HG02588 (cell line): Measurements from ENCODE around the gene MT1B.
A peak's percentile ranks its signal among the peaks of the same experiment; 100 is the strongest.

ENCODE experiments used
- ATAC-seq: cut with Tn5 transposase; IDR thresholded peaks from one replicate; pipeline ENCODE4 v1.9.1; 2021; ENCODE audit warnings: mild to moderate bottlenecking, moderate library complexity; ENCODE audit not compliant: unreplicated experiment

The MT1B gene

DNA sequence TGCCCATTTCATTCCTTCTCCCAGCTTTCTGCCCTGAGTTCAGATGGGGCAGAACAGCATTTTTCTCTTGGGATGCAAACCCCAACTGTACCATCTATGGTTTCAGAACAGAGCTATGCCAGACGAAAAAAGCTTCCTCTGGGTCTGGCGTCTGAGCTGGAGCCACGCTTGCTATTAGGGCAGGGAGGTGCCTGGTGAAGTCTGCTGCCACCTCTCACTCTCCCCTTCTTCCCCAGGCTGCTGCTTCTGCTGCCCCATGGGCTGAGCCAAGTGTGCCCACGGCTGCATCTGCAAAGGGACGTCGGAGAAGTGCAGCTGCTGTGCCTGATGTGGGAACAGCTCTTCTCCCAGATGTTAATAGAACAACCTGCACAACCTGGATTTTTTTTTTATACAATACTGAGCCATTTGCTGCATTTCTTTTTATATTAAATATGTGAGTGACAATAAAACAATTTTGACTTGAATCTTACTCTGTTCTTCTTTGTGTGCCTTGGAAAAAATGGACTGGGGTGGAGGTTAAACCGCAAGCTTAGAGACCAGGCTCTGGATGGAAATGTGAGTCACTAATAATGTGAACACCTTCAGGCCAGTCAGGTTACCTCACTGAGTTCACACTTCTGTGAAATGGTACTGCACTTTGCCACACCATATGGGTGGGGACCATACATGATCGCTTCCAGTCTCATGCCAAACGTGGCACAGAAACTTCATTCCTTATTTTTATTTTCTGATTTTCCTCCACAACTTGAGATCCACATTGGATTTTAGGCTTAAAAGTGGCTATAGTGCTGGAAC, 14.9 kb upstream of the MT1B start:
- ATAC-seq = no peak

DNA sequence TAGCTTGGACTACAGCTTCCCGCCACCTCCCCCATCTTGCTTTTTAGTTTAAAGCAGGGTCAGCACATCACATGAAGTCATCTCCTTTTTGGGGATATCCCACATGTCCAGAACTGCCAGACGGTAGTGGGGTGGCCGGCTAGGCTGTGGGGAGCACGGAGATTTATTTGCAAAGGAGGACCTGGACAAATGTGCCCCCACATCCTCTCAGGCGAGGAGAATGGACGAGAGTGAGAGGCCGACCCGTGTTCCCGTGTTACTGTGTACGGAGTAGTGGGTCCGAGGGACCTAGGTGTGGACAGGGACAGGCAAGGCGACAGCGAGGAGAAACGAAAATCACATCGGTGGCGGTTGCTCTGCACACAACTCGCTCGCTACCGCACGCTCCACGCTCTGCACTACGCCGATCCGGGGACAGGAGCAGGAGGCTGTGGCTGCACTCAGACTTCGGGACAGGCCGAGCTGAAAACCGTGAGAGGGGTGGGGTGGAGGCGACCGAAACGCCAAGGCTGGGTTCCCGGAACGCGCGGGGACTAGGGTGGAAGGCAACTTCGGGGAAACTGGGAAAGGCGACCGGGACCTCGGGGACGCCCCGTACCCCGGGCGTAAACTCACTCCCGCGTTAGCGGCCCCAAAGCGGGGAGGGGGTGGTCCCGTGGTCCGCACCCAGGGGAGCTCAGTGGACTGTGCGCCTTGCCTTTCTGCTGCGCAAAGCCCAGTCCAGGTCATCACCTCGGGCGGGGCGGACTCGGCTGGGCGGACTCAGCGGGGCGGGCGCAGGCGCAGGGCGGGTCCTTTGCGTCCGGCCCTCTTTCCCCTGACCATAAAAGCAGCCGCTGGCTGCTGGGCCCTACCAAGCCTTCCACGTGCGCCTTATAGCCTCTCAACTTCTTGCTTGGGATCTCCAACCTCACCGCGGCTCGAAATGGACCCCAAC, 13.6 kb upstream of the MT1B start, which contains the start of gene MT1A:
TSS of gene MT1A (plus strand) at position 853 of the 937 bp plus-strand sequence. CDS start at position 926, 73 bp downstream.
- ATAC-seq = no peak

DNA sequence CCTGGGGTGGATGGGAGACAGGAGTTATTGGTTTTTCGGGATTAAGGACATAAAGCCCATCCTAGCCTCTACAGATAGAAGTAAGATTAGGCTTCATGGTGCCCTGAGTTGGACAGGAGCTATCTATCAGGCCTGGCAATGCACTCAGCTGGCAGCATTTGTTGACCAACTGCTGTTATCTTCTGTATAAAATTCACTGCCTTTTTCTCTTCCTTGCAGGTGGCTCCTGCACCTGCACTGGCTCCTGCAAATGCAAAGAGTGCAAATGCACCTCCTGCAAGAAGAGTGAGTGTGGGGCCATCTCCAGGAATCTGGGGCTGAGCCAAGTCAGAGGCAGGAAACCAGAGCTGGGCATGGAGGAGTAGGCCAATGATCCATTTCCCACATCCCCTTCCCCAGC, 12.6 kb upstream of the MT1B start:
- no peak for ATAC-seq

DNA sequence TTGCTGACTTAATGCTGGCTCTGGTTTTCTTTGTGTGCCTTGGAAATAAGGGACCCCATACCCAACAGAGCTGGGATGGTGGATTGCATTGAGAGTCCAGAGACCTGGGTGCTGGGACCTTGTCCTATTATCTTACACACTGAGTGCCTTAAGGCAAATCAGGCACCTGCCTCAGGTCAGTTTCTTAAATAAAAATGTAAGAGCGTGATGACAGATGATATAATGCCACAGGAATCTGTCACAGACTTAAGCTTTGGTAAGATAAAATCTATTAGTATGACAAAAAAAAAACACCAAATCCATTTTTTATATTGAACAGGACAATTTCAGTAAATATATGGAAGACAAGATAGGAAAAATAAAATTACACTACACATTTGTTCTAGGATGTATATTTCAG, 11.6 kb upstream of the MT1B start:
- no peak for ATAC-seq

DNA sequence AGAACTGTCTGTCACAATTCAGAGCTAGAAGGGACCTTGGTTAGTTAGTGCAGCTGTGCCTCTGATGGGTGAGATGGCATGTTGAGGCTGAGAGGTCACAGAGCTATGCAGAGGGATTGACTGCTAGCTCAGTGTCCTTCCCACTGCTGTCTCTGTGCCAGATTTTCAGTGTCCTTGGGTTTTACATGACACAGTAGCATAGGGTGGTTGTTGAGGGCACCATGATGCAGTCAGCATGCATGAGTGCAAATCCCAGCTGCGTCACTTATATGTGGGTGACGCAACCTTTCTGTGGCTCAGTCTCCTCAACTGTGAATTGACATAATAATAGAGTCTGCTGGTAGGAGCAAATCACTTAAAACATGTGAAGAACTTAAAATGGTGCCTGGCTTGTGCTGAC, 10.5 kb upstream of the MT1B start:
- no peak for ATAC-seq

DNA sequence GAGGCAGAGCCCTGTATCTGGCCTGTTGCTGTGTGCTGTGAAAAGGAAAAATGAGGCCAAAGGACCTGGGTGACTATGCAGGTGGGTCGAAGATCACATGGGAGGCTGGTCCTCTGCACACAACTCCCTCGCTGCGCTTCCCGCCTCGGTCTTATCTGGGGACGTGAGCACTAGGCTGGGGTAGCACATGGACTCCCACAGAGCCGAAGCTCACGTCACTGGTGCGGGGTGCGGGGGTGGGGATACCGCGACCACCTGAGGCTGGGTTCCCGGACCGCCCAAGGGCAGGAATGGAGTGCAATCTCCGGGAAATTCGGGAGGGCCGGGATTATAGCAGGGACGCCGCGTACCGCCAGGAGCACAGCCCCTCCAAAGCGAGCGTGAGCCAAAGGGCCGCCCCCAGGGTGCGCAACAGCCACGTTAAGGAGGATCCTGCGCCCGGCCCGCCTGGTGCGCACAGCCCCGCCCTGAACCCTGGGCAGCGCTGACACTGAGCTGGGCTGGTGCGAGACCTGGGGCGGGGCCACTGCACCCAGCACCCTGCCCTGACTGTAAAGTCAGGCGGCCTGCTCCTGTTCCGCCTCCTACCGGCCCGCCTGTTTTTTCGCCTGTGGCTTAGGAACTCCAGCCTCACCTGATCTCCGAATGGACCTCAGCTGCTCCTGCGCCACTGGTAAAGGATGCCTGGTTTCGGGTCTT, 8.5 kb upstream of the MT1B start:
- peak; percentile 82 for ATAC-seq

DNA sequence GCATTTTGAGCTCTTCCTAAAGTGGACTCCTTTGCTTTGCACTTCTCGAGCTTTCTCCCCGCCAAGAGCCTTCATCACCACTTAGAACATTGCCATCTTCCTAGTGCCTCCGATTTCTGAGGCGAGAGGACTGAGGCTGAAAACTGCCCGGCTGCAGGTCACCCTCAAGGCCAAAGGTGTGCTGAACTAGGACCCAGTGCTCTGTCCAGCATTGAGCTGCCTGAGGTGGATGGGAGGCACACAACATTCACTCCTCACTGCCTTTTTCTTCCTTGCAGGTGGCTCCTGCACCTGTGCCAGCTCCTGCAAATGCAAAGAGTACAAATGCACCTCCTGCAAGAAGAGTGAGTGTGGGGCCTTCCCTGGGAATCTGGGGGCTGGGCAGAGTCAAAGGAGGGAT, 7.9 kb upstream of the MT1B start:
- ATAC-seq = no peak

DNA sequence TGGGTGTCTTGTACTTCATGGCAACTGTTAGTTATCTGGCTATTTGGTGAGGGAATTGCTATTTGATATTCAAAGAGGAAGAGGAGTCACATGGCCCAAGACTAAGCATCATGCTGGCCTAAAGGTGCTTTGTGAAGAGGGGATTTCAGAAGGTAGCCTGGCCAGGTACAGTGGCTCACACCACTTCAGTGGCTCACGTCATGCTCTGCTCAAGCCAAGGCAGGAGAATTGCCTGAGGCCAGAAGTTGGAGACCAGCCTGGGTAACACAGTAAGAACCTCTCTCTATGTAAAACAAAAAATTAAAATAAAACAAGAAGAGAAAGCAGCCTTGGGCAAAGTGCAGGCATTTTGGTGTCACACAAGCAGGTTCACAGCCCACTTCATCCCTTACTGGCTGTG, 6.4 kb upstream of the MT1B start:
- no peak for ATAC-seq

DNA sequence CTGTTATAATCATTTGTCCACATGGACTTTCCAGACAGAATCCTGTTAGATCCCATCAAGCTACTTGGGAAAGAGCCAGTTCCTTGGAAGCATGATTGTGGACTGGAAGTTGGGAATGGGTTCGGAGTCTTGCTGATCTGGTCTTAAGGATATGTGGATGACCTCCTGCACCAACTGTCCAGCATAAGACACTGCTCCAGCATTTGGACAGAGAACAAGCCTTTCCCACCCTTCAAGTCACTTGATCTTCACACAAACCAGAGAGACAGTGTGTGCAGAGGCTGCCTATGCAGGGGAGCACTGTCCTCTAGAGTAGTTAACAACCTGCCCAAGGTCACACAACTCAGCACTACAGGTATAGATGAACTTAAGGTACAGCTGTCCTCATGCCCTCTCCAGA, 5.8 kb upstream of the MT1B start:
- no peak for ATAC-seq

DNA sequence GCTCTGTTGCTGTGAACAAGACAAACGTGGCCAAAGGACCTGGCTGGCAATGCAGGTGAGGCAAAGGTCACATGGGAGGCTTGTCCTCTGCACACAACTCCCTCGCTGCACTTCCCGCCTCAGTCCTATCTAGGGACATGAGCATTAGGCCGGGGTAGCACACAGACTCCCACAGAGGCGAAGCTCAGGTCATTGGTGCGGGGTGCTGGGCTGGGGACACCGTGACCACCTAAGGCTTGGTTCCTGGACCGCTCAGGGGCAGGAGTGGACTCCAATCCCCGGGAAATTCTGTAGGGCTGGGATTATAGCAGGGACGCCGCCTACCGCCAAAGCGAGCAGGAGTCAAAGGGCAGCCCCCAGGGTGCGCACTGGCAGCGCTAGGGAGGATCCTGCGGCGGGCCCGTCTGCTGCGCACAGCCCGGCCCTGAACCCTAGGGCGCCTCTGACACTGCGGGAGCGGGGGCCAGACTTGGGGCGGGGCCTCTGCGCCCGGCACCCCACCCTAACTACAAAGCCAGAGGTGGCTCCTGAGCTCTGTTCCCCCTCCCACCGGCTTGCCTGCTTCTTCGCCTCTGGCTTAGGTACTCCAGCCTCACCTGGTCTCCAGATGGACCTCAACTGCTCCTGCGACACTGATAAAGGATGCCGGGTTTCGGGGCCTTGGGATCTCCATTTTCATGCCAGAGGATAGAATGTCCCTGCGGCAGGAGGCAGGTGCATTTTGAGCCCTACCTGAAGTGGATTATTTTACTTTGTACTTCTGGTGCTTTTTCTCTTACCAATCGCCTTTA, 3.9 kb upstream of the MT1B start:
- ATAC-seq = no peak

DNA sequence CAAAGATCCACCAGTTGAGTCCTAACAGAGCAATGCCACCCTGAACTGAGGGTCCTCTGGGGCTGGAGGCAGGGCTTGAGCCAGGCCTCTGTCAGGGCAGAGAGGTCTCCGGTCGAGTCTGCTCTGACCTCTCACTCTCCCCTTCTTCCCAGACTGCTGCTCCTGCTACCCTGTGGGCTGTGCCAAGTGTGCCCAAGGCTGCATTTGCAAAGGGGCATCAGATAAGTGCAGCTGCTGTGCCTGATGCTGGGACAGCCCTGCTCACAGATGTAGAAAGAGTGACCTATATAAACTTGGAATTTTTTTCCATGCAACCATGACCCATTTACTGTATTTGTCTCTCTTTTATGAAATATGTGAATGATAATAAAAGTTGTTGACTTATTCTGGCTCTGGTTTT, 2.4 kb upstream of the MT1B start:
- no peak for ATAC-seq

DNA sequence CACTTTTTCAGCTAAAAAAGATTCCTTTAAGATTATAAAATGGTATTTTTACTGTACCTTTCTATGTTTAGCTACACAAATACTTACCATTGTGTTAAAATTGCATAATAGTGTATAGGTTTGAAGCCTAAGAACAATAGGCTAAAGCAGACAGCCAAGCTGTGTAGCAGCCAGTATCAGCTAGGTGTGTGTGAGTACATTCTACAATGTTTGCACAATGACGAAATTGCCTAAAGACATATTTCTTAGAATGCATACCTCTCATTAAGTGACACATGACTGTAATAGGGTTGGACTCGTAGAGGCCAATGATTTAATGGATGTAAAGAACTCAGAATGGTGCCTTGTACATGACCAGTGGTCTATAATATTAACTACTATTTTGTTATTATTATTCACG, 1.9 kb upstream of the MT1B start:
- no peak for ATAC-seq

DNA sequence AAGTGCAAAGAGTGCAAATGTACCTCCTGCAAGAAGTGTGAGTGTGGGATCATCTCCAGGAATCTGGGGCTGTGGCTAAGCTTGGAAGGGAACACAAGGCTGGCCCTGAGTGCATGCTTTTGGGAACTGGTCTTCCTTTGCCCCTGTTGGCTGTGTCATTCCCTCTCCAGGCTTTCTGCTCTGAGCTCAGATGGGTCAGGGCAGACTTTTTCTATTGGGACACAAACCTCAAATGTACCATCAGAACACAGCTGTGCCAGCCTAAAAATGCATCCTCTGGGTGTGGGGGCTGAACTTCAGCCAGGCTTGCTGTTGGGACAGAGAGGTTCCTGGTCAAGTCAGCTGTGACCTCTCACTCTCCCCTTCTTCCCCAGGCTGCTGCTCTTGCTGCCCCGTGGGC, 914 bp downstream of the MT1B start:
- ATAC-seq = no peak

DNA sequence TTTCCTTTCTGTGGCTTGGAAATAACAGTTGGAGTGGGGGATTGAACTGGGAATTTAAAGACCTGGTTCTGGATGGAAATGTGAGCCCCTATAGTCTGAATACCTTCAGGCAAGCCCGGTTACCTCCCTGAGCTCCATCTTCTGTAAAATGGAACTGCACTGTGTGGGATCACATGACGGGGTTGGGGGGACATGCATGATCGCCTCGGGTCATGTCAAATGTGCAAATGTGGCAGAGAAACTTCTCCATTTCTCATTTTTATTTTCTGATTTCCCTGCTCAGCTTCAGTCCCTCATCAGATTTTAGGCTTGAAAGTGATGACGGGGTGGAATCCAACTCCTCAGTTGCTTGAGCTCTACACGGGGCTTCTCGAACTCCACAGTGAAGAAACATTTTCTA, 1.5 kb downstream of the MT1B start:
- no peak for ATAC-seq

DNA sequence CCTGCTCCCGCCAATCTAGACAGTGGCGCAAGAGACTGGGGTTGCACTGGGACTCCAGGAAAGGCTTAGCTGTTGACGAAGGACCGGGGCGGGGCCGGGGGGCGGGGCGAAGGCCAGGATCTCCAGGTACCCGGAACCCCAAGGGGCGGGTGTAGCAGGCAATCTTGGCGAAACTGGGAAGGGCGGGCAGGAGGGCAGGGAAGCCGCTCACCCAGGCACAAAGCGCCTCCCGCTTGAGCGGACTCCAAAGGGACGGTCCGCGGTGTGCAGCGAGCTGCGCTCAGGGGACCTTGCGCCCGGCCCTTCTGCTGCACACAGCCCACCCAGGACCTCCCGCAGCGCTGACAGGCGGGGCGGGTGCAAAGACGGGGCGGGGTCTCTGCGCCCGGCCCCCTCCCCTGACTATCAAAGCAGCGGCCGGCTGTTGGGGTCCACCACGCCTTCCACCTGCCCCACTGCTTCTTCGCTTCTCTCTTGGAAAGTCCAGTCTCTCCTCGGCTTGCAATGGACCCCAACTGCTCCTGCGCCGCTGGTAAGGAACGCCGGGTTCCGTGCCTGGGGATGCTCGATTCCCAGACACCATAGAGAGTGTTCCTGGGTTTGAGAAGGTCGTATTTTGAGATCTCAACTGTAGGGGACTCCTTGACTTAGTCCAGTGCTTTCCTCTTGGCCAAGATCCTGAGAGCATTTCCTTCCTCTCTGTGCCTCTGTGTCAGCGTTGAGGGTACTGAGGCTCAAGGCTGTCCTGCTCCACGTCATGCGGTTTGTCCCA, 6.1 kb downstream of the MT1B start, which contains the start of gene MT1F:
TSS of gene MT1F (plus strand) at position 405 of the 772 bp plus-strand sequence. CDS start at position 505, 100 bp downstream.
- no peak for ATAC-seq

DNA sequence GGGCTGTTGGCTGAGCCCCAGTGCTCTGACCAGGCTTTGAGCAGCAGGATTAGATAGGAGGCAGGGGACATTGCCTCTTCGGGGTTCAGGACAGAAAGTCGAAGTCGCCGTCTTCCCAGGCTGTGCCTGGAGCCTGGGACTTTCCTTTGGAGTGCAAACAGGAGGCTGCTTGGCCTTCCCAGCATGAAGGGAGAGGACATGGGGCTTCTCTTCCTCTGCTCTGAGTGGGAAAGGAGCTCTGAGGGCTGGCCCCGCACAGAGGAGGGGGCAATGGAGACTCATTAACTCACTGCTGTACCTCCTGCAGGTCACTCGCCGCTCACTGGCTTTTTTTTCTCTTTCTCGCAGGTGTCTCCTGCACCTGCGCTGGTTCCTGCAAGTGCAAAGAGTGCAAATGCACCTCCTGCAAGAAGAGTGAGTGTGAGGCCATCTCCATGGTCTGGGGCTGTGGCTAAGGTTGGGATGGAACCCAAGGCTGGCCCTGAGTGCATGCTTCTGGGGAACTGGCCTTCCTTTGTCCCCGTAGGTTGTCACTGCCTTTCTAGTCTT, 6.7 kb downstream of the MT1B start:
- no peak for ATAC-seq

DNA sequence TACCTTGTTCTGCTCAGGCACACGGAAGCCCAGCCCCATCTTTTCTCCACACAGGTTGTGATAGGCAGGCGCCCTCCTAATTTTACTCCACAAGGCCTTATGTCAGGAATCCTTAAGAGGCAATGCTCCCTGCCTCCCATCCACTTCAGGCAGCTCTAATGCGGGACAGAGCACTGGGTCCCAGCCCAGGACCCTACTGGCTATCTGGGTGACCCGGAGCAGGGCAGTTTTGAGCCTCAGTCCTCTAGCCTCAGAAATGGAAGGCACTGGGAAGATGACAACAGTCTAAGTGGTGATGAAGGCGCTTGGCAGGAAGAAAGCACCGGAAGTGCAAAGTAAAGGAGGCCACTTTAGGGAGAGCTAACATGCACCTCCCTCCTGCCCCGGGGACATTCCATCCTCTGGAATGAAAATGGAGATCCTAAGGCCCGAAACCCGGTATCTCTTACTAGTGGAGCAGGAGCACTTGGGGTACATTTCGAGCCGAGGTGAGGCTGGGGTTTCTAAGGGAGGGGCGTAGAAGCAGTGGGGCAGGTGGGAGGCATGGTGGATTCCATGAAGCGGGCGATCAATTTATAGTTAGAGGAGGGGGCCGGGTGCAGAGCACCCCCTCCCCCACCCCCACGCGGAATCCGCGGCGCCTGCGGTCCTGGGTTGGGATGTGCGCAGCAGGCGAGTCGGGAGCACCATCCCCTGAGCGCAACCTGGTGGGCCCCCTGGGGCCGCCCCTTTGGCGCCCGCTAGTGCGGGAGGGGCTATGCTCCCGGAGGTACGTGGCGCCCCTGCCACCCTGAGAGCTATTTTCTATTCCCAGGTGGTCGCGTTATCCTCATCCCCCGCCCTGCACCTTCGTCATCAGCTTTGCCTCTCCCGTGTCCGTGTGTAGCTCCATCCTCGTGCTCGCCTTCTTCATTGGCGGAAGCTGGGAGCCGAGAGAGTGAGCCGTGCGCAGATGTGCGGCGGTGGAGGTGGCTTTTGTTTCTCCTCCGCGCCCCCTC, 11.0 kb downstream of the MT1B start:
- ATAC-seq = no peak

DNA sequence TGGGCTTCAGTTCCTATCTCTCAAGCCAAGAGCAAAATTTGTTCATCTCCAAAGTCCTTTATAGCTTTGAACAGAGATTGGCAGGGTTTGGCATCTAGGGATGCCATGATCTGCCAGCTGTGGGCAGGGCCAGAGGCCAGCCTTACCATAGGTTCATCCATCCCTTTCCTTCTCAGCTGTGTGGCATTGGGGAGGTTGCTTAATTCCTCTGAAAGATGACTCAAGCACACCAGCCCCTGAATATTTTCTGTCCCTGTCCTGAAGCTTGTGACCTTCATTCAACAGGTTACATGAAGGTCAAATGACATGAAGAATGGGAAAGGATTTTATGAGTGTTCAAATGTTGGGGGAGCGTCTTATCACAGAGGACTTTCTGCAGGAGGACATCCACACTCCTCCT, 12.8 kb downstream of the MT1B start:
- no peak for ATAC-seq
